Heart left ventricle (tissue), 16 donors: Measurements from ENCODE around the gene TAF9B. TPM values are rescaled to one million over a fixed set of nuclear protein-coding genes. Genes with fewer than 3 reads are reported as not detected.

Experiments
- ATAC-seq, 4 donors: fragments of 200-7000 bp; cut with Tn5 transposase; one replicate each; pipeline ENCODE4 v1.9.1; 2020 to 2022; ENCODE audit warnings: moderate library complexity in 4 of 4, mild to moderate bottlenecking in 3 of 4, moderate number of reproducible peaks in 1 of 4
- DNase-seq, 5 donors: peaks; one replicate each; pipeline ENCODE4 v3.0.0-alpha.2; 2020
- H3K27ac ChIP-seq, 12 donors: fragments of 200-600 bp; sonication (generic) in 4 of 12; one replicate each; pipeline versions ENCODE4 v1.5.0 to v1.8.0; 2016 to 2022; ENCODE audit warnings: mild to moderate bottlenecking in 2 of 12
- H3K27me3 ChIP-seq, 9 donors: fragments of 200-600 bp; sonication (generic) in 2 of 9; one replicate each; pipeline versions ENCODE4 v1.5.1 to v1.8.0; 2016 to 2022; ENCODE audit warnings: mild to moderate bottlenecking in 3 of 9
- H3K36me3 ChIP-seq, 9 donors: fragments of 200-600 bp; sonication (generic) in 2 of 9; one replicate each; pipeline versions ENCODE4 v1.5.0 to v1.8.0; 2018 to 2022; ENCODE audit warnings: mild to moderate bottlenecking in 2 of 9
- H3K4me1 ChIP-seq, 12 donors: fragments of 200-600 bp; sonication (generic) in 4 of 12; one replicate each; pipeline versions ENCODE4 v1.5.0 to v1.8.0; 2016 to 2022; ENCODE audit warnings: mild to moderate bottlenecking in 3 of 12
- H3K4me3 ChIP-seq, 12 donors: fragments of 200-600 bp; sonication (generic) in 4 of 12; one replicate each; pipeline versions ENCODE4 v1.5.0 to v1.8.0; 2017 to 2022; ENCODE audit warnings: mild to moderate bottlenecking in 9 of 12, moderate library complexity in 4 of 12
- H3K9me3 ChIP-seq, 12 donors: fragments of 200-600 bp; sonication (generic) in 4 of 12; one replicate each; pipeline versions ENCODE4 v1.5.0 to v1.8.0; 2016 to 2022; ENCODE audit warnings: mild to moderate bottlenecking in 1 of 12
- POLR2A ChIP-seq, 2 donors: fragments of 450-650 bp; IDR thresholded peaks; one replicate each; pipeline ENCODE4 v1.6.1; 2017; ENCODE audit warnings: antibody characterized with exemption in 2 of 2, mild to moderate bottlenecking in 2 of 2, moderate library complexity in 2 of 2
- WGBS, 4 donors: extraction: QIAGEN DNeasy Blood & Tissue Kit in 2 of 4; methylation state at CpG; one replicate each; pipeline versions ENCODE4 v1.1.5 to v1.1.7; 2013 to 2018; 5-methylcytosine and 5-hydroxymethylcytosine counted together
- intact Hi-C, 10 donors: fragments of 100-400 bp; cut with DNase I; formaldehyde crosslinking; loops; one replicate each; pipeline versions ENCODE4 v1.11.1 to v1.14.2; 2022
- polyA plus RNA-seq, 2 donors: library from polyadenylated mRNA; stranded (reverse); fragments of 200-250 nt; gene quantifications; one replicate each; pipeline ENCODE4 v1.2.3, GENCODE V29; 2013
- total RNA-seq, 9 donors: library from RNA; depleted of rRNA in 2 of 9; stranded (reverse); fragments of >200 nt in 2 of 9; fragmentation: NEBNext Ultra II Directional in 3 of 9; extraction: Animal tissue kit (Norgen Biotek cat#: 25700) in 3 of 9; gene quantifications; one replicate each; pipeline versions ENCODE4 v1.1.0 to v1.2.4, GENCODE V29; 2016 to 2023
- TF ChIP-seq, protein P1 (sequence below), 12 donors: fragments of 200-600 bp; sonication (generic) in 4 of 12; IDR thresholded peaks; one replicate each; pipeline versions ENCODE4 v1.5.0 to v1.8.0; 2018 to 2022; ENCODE audit warnings: antibody characterized with exemption in 12 of 12, mild to moderate bottlenecking in 5 of 12
- donor health status: ischemic (EF 13 %, LVEDD 7.1; RV severe dilation, severe dysfunction).
- donor health status: healthy with polysubstance abuse.
- donor health status: DM: no; HTN: yes; CAD: no.
- donor health status: DM: no; HTN: no; CAD: no.
- donor health status: ischemic (EF 25% LVEDD 6.9; RV normal size, moderate dysfunction).
- donor health status: ischemic (EF 25% LVEDD 5.7; RV mildly dilated, moderate dysfunction).
- donor health status: healthy.
- donor health status: DM: yes; HTN: yes; CAD: no.
- donor health status: ischemic (EF 35%, LVEDD 5.7; RV mildly dilated, moderate dysfunction).
- donor health status: nonischemic (EF 11% LVEDD 7.7; RV severe dilation, severe dysfunction).
- donor health status: DM: yes; HTN: yes; CAD: no.
- donor health status: PGD.
- donor health status: ischemic (EF 29% LVEDD 5.4; RV normal size, mild dysfunction).
- donor health status: nonischemic (EF 23%, LVEDD 6.1; RV moderate dilation, normal function).

TAF9B gene
- total and polyA plus RNA-seq, 11 donors = 10.2 to 31.9 (median 22.6) TPM

DNA sequence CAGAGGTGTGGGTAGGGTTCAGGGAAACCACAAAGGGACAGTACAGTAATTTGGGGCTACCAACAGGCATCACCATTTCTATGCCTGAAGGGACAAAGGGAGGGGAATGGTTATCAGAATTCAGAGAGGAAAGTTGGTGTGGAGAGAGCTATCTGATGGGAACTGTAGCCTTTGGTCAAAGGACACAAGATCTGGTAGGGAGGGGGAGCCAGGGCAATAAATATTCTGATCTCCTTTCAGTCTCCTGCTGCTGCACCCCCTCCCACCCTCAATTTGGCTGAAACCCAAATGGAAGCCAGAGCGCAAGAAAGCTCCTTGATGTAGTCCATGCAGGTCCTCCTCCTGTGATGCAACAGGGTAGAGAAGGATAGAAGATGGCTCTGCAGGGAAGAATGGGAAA, 20.8 kb downstream of the TAF9B start:
- WGBS, 4 donors = 56 to 92% (median 74%) methylated on average over 1 of the region's 1 CpG
- TF ChIP-seq, protein P1, sequence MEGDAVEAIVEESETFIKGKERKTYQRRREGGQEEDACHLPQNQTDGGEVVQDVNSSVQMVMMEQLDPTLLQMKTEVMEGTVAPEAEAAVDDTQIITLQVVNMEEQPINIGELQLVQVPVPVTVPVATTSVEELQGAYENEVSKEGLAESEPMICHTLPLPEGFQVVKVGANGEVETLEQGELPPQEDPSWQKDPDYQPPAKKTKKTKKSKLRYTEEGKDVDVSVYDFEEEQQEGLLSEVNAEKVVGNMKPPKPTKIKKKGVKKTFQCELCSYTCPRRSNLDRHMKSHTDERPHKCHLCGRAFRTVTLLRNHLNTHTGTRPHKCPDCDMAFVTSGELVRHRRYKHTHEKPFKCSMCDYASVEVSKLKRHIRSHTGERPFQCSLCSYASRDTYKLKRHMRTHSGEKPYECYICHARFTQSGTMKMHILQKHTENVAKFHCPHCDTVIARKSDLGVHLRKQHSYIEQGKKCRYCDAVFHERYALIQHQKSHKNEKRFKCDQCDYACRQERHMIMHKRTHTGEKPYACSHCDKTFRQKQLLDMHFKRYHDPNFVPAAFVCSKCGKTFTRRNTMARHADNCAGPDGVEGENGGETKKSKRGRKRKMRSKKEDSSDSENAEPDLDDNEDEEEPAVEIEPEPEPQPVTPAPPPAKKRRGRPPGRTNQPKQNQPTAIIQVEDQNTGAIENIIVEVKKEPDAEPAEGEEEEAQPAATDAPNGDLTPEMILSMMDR (IDR thresholded peaks at IDR 0.05) = no peak
- no peak for TF ChIP-seq POLR2A (IDR thresholded peaks at IDR 0.05)
- H3K4me3 ChIP-seq = no peak overlapping the region
- no peak for ATAC-seq
- H3K9me3 ChIP-seq = no peaks in the 10 kb centered on the region
- DNase-seq = no peak
- H3K36me3 ChIP-seq = peaks cover 0 to 98% (median 94%) of the 10 kb centered on the region in 9 donors
- peaks cover 0 to 10% (median 0%) of the 10 kb centered on the region in 12 donors for H3K4me1 ChIP-seq
- no peak overlapping the region for H3K27ac ChIP-seq
- no peaks in the 10 kb centered on the region for H3K27me3 ChIP-seq
- intact Hi-C loops = loop anchor here in 1 of 10 donors (10.0 kb wide), 1 partner anchor 204 kb away; the partner anchor contains the start of gene ATP7A

DNA sequence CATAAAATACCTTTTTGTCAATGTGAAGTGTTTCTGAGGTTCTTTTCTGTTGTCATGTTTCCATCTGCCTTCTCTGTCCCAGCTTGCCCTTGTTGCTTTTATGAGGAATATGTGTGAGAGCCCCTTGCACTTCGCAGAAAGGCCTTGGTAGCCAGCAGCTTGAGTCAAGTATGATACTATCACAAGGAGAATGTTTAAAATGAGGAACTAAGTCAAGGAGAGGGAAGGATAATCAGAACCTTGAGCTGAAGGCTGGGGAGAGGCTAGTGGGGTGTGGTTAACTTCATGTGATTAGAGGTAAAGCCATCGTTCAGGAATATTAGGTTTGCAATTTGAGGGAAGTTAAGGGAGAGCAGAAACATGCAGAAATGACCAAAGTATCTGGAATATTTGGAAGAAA, 22.7 kb downstream of the TAF9B start:
- Histone ChIP-seq H3K9me3 (no peaks in the 10 kb centered on the region), H3K36me3 (peaks cover 0 to 99% (median 91%) of the 10 kb centered on the region in 9 donors), H3K4me3 (no peak overlapping the region), H3K27ac (no peak overlapping the region), H3K4me1 (peaks cover 0 to 13% (median 0%) of the 10 kb centered on the region in 12 donors), H3K27me3 (no peaks in the 10 kb centered on the region)
- TF ChIP-seq POLR2A (IDR thresholded peaks at IDR 0.05) = no peak
- TF ChIP-seq, protein P1 (IDR thresholded peaks at IDR 0.05) = no peak
- DNase-seq = no peak
- 56 to 68% (median 60%) methylated on average over 2 of the region's 2 CpGs for WGBS, 4 donors
- intact Hi-C loops = loop anchor here in 1 of 10 donors (10.0 kb wide), 1 partner anchor 202 kb away; the partner anchor contains the start of gene ATP7A
- no peak for ATAC-seq

DNA sequence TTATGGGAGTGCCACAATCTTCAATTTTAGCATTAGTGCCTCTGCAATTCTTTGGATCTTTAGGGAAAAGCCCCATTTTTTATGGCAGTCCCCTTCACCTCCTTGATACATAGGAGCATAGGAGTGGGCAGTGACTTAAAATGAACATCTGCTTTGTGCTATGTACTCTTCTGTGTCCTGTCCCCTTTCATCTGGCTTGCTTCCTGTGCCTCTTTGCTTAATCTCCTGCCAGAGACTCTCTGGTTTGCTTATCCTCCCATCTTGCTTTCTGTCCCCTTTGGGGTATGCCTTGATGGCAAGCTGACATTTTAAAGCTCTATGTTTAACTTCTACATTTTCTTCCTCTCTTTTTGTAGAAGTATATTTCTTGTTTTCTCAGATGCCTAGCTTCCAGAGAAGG, 23.1 kb downstream of the TAF9B start:
- Histone ChIP-seq H3K27ac (no peak overlapping the region), H3K36me3 (peaks cover 0 to 99% (median 91%) of the 10 kb centered on the region in 9 donors), H3K27me3 (no peaks in the 10 kb centered on the region), H3K4me1 (peaks cover 0 to 17% (median 0%) of the 10 kb centered on the region in 12 donors), H3K4me3 (no peak overlapping the region), H3K9me3 (no peaks in the 10 kb centered on the region)
- intact Hi-C loops = loop anchor here in 1 of 10 donors (10.0 kb wide), 1 partner anchor 202 kb away; the partner anchor contains the start of gene ATP7A
- ATAC-seq (no peak), DNase-seq (no peak)
- TF ChIP-seq POLR2A (IDR thresholded peaks at IDR 0.05) = no peak
- TF ChIP-seq, protein P1 (IDR thresholded peaks at IDR 0.05) = no peak

DNA sequence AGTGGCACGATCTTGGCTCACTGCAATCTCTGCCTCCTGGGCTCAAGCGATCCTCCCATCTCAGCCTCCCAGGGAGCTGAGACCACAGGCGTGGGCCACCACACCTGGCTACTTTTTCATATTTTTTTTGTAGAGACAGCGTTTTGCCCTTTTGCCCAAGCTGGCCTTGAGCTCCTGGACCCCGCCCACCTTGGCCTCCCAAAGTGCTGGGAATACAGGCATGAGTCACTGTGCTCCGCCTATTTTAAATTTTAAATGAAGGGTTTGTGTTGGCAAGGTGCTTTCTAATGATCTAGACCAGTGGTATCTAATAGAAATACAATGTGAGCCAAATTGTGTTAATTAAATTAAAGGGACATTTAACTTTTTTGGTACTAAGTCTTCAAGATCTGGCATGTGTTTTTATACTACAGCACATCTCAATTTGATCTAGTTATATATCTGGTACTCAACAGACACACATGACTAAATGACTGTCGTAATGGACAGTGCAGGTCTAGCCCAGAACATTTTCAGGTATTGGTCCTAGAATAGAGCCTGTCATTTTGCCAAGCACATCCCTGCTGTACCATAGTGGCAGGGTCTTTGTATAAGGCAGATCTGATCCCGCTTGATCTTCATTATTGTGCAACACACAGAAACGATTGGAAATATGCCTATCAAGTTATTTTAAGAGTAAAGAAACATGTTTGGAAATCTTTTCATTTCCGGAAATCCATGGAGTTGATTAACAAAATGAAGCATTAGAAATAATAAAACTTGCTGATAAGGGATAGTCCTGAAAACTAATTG, 28.1 kb downstream of the TAF9B start:
- peaks cover 0 to 59% (median 28%) of the 10 kb centered on the region in 12 donors for H3K4me1 ChIP-seq
- H3K27ac ChIP-seq = no peak overlapping the region
- TF ChIP-seq, protein P1 (IDR thresholded peaks at IDR 0.05) = no peak
- TF ChIP-seq POLR2A (IDR thresholded peaks at IDR 0.05) = no peak
- intact Hi-C loops = loop anchor here in 1 of 10 donors (10.0 kb wide), 1 partner anchor 197 kb away; the partner anchor contains the start of gene ATP7A
- H3K36me3 ChIP-seq = peaks cover 0 to 71% (median 62%) of the 10 kb centered on the region in 9 donors
- no peaks in the 10 kb centered on the region for H3K27me3 ChIP-seq
- ATAC-seq = no peak
- 70 to 81% (median 75%) methylated on average over 10 of the region's 10 CpGs for WGBS, 4 donors
- H3K4me3 ChIP-seq = no peak overlapping the region
- DNase-seq = no peak
- H3K9me3 ChIP-seq = no peaks in the 10 kb centered on the region
